OCI-LY3 (cell line): ENCODE results near the gene KDM4B.

Experiments
- H2AFZ ChIP-seq: fragments of 200-600, 300-600 bp; shearing (Covaris generic); 2 replicates; pipeline ENCODE4 v1.6.0; 2014; ENCODE audit warnings: antibody characterized with exemption, low read depth, low read length
- H3K27ac ChIP-seq: fragments of 200-600, 300-600 bp; sonication (generic); 2 replicates; pipeline ENCODE4 v1.5.1; 2014; ENCODE audit warnings: mild to moderate bottlenecking, low read length, moderate library complexity, mixed read lengths
- H3K27me3 ChIP-seq: fragments of 200-600, 300-600 bp; sonication (generic); 2 replicates; pipeline ENCODE4 v1.6.1; 2014; ENCODE audit warnings: low read depth, low read length, mixed read lengths
- H3K36me3 ChIP-seq: fragments of 200-600, 300-600 bp; sonication (generic); replicated peaks from 2 replicates; pipeline ENCODE3; 2014; ENCODE audit warnings: low read depth, low read length, mixed read lengths
- H3K4me1 ChIP-seq: fragments of 300-600, 200-600 bp; sonication (generic); 2 replicates; pipeline ENCODE4 v1.6.1; 2014; ENCODE audit warnings: low read length, mixed read lengths
- H3K4me2 ChIP-seq: fragments of 200-600, 300-600 bp; sonication (generic); 2 replicates; pipeline ENCODE4 v1.6.1; 2014; ENCODE audit warnings: low read length, mixed read lengths
- H3K4me3 ChIP-seq: fragments of 300-600, 200-600 bp; sonication (generic); 2 replicates; pipeline ENCODE4 v1.5.1; 2014; ENCODE audit warnings: antibody characterized with exemption, mild to moderate bottlenecking, low read length, moderate library complexity
- H3K79me2 ChIP-seq: fragments of 300-600, 200-600 bp; shearing (Covaris generic); 2 replicates; pipeline ENCODE4 v1.6.1; 2014; ENCODE audit warnings: mild to moderate bottlenecking, low read length, mixed read lengths
- H3K9ac ChIP-seq: fragments of 300-600, 200-600 bp; shearing (Covaris generic); 2 replicates; pipeline ENCODE4 v1.6.0; 2014; ENCODE audit warnings: mild to moderate bottlenecking, low read length, moderate library complexity
- H3K9me3 ChIP-seq: fragments of 200-600, 300-600 bp; shearing (Covaris generic); 2 replicates; pipeline ENCODE4 v1.6.1; 2014; ENCODE audit warnings: low read length, mixed read lengths; ENCODE audit not compliant: insufficient read depth
- H4K20me1 ChIP-seq: fragments of 200-600, 300-600 bp; sonication (generic); 2 replicates; pipeline ENCODE4 v1.6.1; 2016; ENCODE audit warnings: low read length, mixed read lengths; ENCODE audit not compliant: insufficient read depth
- EZH2phosphoT487 ChIP-seq: fragments of 200-600 bp; shearing (Covaris generic); IDR thresholded peaks from 2 replicates; pipeline ENCODE4 v1.6.1; 2018; ENCODE audit warnings: antibody characterized with exemption, mixed run types, low read depth
- TF ChIP-seq, protein P1 (sequence below): fragments of 200-600, 300-600 bp; sonication (generic); IDR thresholded peaks from 2 replicates; pipeline ENCODE4 v1.5.1; 2014; ENCODE audit warnings: antibody characterized with exemption, low read length, low read depth

KDM4B gene

DNA sequence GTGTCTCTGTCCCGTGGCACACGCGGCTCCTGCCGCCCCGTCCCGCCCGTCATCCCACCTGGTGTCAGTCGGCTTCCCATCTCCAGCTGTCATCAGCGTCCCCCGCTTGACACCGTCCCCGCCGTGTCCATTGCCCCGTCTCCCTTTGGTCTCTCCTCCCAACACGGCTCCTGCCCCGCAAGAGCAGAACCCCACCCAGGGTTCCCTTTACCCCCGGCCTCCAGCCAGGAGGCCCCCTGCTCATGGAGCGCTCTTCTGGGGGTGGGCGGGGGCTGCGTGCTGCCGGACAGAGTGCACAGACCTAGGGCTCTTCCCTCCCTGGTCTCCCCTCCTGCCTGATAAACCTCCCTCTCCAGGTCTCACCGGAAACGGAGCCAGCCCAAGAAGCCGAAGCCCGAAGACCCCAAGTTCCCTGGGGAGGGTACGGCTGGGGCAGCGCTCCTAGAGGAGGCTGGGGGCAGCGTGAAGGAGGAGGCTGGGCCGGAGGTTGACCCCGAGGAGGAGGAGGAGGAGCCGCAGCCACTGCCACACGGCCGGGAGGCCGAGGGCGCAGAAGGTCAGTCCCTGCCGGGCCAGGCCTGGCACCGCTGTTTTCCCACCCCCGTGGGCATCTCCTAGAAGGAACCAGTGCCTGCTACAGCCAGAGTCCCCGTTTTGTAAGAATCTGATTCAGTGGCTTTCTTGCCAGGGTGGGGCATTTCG, 150.5 kb downstream of the KDM4B start:
- no peaks in the 10 kb centered on the region for H3K9me3 ChIP-seq
- no peaks in the 10 kb centered on the region for H3K4me1 ChIP-seq
- no peaks in the 10 kb centered on the region for H4K20me1 ChIP-seq
- H2AFZ ChIP-seq, result no peak overlapping the region
- TF ChIP-seq, protein P1, sequence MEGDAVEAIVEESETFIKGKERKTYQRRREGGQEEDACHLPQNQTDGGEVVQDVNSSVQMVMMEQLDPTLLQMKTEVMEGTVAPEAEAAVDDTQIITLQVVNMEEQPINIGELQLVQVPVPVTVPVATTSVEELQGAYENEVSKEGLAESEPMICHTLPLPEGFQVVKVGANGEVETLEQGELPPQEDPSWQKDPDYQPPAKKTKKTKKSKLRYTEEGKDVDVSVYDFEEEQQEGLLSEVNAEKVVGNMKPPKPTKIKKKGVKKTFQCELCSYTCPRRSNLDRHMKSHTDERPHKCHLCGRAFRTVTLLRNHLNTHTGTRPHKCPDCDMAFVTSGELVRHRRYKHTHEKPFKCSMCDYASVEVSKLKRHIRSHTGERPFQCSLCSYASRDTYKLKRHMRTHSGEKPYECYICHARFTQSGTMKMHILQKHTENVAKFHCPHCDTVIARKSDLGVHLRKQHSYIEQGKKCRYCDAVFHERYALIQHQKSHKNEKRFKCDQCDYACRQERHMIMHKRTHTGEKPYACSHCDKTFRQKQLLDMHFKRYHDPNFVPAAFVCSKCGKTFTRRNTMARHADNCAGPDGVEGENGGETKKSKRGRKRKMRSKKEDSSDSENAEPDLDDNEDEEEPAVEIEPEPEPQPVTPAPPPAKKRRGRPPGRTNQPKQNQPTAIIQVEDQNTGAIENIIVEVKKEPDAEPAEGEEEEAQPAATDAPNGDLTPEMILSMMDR, result no peak
- no peak for TF ChIP-seq EZH2phosphoT487
- H3K4me2 ChIP-seq, result no peak overlapping the region
- H3K79me2 ChIP-seq, result no peaks in the 10 kb centered on the region
- H3K9ac ChIP-seq, result no peak overlapping the region
- H3K4me3 ChIP-seq, result no peak overlapping the region
- H3K27me3 ChIP-seq, result no peaks in the 10 kb centered on the region
- peaks cover 25% of the 10 kb centered on the region for H3K36me3 ChIP-seq
- no peak overlapping the region for H3K27ac ChIP-seq

DNA sequence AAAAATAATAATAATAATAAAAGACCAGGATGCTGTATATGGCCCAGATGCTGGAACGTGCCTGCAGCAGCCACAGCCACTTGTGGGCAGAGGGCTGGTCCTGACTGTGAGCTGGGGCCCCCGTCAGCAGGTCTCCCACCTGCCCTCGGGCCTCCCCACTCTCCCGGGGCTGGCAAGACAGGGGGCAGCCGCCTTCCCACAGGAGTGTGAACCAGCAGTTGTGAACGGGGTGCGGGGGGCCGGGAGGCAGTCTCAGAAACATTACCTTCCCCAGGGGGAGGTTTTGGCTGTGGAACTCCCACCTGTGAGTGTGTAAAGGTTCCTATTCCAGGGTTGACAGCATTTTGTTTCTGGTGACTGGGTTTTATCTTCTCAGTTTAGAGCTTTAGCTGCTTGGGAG, 151.4 kb downstream of the KDM4B start:
- Histone ChIP-seq H3K9me3 (no peaks in the 10 kb centered on the region), H3K27me3 (no peaks in the 10 kb centered on the region), H3K4me2 (no peak overlapping the region), H3K9ac (no peak overlapping the region), H3K36me3 (peaks cover 19% of the 10 kb centered on the region), H3K27ac (no peak overlapping the region), H3K4me3 (no peak overlapping the region), H3K79me2 (no peaks in the 10 kb centered on the region), H4K20me1 (no peaks in the 10 kb centered on the region; the same call in 1 of the 2 replicates), H2AFZ (no peak overlapping the region), H3K4me1 (no peaks in the 10 kb centered on the region)
- TF ChIP-seq EZH2phosphoT487, result no peak
- TF ChIP-seq, protein P1, result no peak

DNA sequence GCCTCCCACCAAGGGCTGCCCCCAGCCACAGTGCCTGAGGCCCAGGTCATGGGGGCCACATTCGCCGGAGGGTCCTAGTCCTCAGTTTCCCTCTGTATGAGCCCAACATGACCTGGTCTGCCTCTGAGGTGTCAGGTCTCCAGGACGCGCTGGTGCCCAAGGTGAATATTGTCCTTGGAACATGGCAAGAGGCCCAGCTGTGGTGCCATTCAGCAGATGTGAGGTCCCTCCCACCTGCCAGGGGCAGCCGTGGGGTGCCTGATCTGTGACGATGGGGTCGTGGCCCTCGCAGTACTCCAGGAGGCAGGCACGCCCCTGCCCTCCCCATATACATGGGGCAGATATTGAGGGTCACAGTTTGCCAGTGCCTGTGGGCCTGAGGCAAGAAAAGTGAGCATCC, 151.9 kb downstream of the KDM4B start:
- TF ChIP-seq, protein P1, result no peak
- TF ChIP-seq EZH2phosphoT487, result no peak
- Histone ChIP-seq H3K9me3 (no peaks in the 10 kb centered on the region), H3K79me2 (no peaks in the 10 kb centered on the region), H3K4me3 (no peak overlapping the region), H3K27me3 (no peaks in the 10 kb centered on the region), H2AFZ (no peak overlapping the region), H3K9ac (no peak overlapping the region), H3K4me1 (no peaks in the 10 kb centered on the region), H3K36me3 (peaks cover 14% of the 10 kb centered on the region), H4K20me1 (no peaks in the 10 kb centered on the region; the same call in 1 of the 2 replicates), H3K4me2 (no peak overlapping the region), H3K27ac (no peak overlapping the region)

DNA sequence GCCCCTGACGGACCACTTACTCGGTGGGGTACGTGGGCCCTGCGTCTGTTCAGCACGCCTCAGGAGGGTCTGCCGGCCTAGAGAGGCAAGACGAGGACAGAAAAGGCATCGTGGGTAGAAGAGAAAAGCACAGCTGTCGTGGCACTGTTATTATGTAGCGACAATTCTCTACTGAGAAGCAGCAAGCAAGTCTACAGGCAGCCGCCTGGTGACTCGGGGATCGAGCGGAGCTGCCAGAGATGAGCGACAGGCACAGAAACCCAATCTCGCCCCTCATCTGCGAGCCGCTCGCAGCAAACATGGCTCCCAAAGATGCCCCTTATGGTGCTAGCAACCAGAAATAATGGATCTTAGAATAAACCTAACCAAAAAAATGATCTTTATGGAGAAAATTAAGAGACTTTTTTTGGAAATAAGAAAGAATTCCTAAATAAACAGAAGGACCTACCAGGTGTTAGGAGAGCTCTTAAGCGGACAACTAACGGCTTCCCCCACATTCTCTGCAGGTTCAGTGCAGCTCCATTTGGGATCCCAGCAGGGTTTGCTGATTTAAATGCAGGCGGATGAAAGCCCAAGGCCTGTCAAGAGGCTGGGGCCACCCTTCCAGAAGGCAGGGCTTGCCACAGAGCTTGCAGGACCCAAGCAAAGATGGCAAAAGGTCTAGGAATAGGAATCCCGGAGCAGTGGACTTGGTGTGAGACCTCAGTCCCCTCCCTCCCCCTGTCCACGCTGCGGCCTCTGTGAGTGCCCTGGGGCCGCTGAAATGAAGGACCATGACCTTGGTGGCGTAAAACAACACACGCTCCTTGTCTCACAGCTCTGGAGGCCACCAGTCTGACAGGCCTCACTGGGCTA, 152.6 kb downstream of the KDM4B start:
- H3K4me2 ChIP-seq, result no peak overlapping the region
- TF ChIP-seq EZH2phosphoT487, result no peak
- TF ChIP-seq, protein P1, result no peak
- no peak overlapping the region for H2AFZ ChIP-seq

More for the DNA sequence above, 152.6 kb downstream of the KDM4B start:
- H3K9ac ChIP-seq, result no peak overlapping the region
- H3K4me3 ChIP-seq, result no peak overlapping the region
- H3K36me3 ChIP-seq, result peaks cover 13% of the 10 kb centered on the region
- no peaks in the 10 kb centered on the region for H3K27me3 ChIP-seq
- no peaks in the 10 kb centered on the region; the same call in 1 of the 2 replicates for H4K20me1 ChIP-seq
- H3K9me3 ChIP-seq, result no peaks in the 10 kb centered on the region
- no peak overlapping the region for H3K27ac ChIP-seq
- no peaks in the 10 kb centered on the region for H3K4me1 ChIP-seq
- no peaks in the 10 kb centered on the region for H3K79me2 ChIP-seq
